DMS53 treated with DMSO at 0.1 percent for 48 hours (cell line): ENCODE measurements around the gene KLHL3.

Source experiments
- DNase-seq: peaks from one replicate; lab custom pipeline; 2025; ENCODE audit not compliant: unreplicated experiment; lab: John Stamatoyannopoulos, UW

The KLHL3 gene

GRCh38 chr5:137635521-137635921 is 100.4 kb downstream of the KLHL3 start:
- no peak for DNase-seq

GRCh38 chr5:137633896-137634295 is 102.0 kb downstream of the KLHL3 start:
- DNase-seq: no peak

GRCh38 chr5:137632716-137633115 is 103.2 kb downstream of the KLHL3 start:
- no peak for DNase-seq

GRCh38 chr5:137631453-137631852 is 104.4 kb downstream of the KLHL3 start:
- no peak for DNase-seq

GRCh38 chr5:137630972-137631370 is 104.9 kb downstream of the KLHL3 start:
- no peak for DNase-seq

GRCh38 chr5:137630216-137630971 is 105.5 kb downstream of the KLHL3 start:
- no peak for DNase-seq

- DNase-seq: peak; percentile 65
Measured at GRCh38 chr5:137629646-137630045, 106.2 kb downstream of the KLHL3 start.

- no peak for DNase-seq
Measured at GRCh38 chr5:137627706-137628105, 108.2 kb downstream of the KLHL3 start.

GRCh38 chr5:137627293-137627692 is 108.6 kb downstream of the KLHL3 start:
- peak; percentile 79 for DNase-seq

GRCh38 chr5:137624786-137625349 is 111.0 kb downstream of the KLHL3 start:
- no peak for DNase-seq

- no peak for DNase-seq
Measured at GRCh38 chr5:137622850-137623249, 113.0 kb downstream of the KLHL3 start.

- DNase-seq: no peak
Measured at GRCh38 chr5:137621861-137622823, 113.7 kb downstream of the KLHL3 start.

GRCh38 chr5:137621306-137621705 is 114.6 kb downstream of the KLHL3 start:
- no peak for DNase-seq

GRCh38 chr5:137619191-137619870 is 116.6 kb downstream of the KLHL3 start:
- no peak for DNase-seq

GRCh38 chr5:137618476-137618875 is 117.4 kb downstream of the KLHL3 start:
- DNase-seq: no peak

- DNase-seq: no peak
Measured at GRCh38 chr5:137617528-137618205, 118.2 kb downstream of the KLHL3 start.

- no peak for DNase-seq
Measured at GRCh38 chr5:137616046-137616445, 119.8 kb downstream of the KLHL3 start.

GRCh38 chr5:137615171-137615775 is 120.6 kb downstream of the KLHL3 start:
- no peak for DNase-seq

- no peak for DNase-seq
Measured at GRCh38 chr5:137613554-137614265, 122.2 kb downstream of the KLHL3 start.
